Nephron progenitor cell (in vitro differentiated cells): ENCODE results near the gene DHX57.

Experiments
- DNase-seq: peaks from one replicate; pipeline ENCODE4 v3.0.0; 2021
- H3K27ac Mint-ChIP-seq: 2 replicates; pipeline ENCODE4 v1.8.0; 2021; ENCODE audit warnings: mild to moderate bottlenecking, moderate library complexity, mixed read lengths
- H3K27me3 Mint-ChIP-seq: 2 replicates; pipeline ENCODE4 v1.8.0; 2021; ENCODE audit warnings: mild to moderate bottlenecking, low read depth, mixed read lengths; ENCODE audit not compliant: poor library complexity
- H3K36me3 Mint-ChIP-seq: 2 replicates; pipeline ENCODE4 v1.8.0; 2021; ENCODE audit warnings: low read depth, mixed read lengths
- H3K4me1 Mint-ChIP-seq: 2 replicates; pipeline ENCODE4 v1.8.0; 2021; ENCODE audit warnings: mixed read lengths
- H3K4me3 Mint-ChIP-seq: 2 replicates; pipeline ENCODE4 v1.8.0; 2021; ENCODE audit warnings: mild to moderate bottlenecking, moderate library complexity, mixed read lengths
- H3K9me3 Mint-ChIP-seq: 2 replicates; pipeline ENCODE4 v1.8.0; 2021; ENCODE audit warnings: mild to moderate bottlenecking, moderate library complexity, mixed read lengths
- CTCF ChIP-seq: fragments of 200-600 bp; sonication (generic); IDR thresholded peaks from 2 replicates; pipeline ENCODE4 v1.5.0; 2021; ENCODE audit warnings: antibody characterized with exemption

The DHX57 gene

GRCh38 chr2:38909872-38910271, 34.1 kb upstream of the DHX57 start:
- H3K27me3 Mint-ChIP-seq: peaks cover 5% of the 10 kb centered on the region
- no peak overlapping the region for H3K27ac Mint-ChIP-seq
- DNase-seq: no peak
- no peak for TF ChIP-seq CTCF
- no peaks in the 10 kb centered on the region for H3K9me3 Mint-ChIP-seq
- no peak overlapping the region for H3K4me3 Mint-ChIP-seq
- peaks cover 6% of the 10 kb centered on the region for H3K4me1 Mint-ChIP-seq
- no peaks in the 10 kb centered on the region for H3K36me3 Mint-ChIP-seq

GRCh38 chr2:38907743-38908562, 32.2 kb upstream of the DHX57 start:
- no peak for TF ChIP-seq CTCF
- Mint-ChIP-seq H3K4me1 (peaks cover 6% of the 10 kb centered on the region), H3K36me3 (no peaks in the 10 kb centered on the region), H3K9me3 (no peaks in the 10 kb centered on the region), H3K27ac (no peak overlapping the region), H3K27me3 (peaks cover 5% of the 10 kb centered on the region), H3K4me3 (no peak overlapping the region)
- DNase-seq: no peak

GRCh38 chr2:38907242-38907641, 31.5 kb upstream of the DHX57 start:
- TF ChIP-seq CTCF: no peak
- Mint-ChIP-seq H3K4me1 (peaks cover 5% of the 10 kb centered on the region), H3K27me3 (peaks cover 5% of the 10 kb centered on the region), H3K36me3 (no peaks in the 10 kb centered on the region), H3K27ac (no peak overlapping the region), H3K4me3 (no peak overlapping the region), H3K9me3 (no peaks in the 10 kb centered on the region)
- no peak for DNase-seq

- no peaks in the 10 kb centered on the region for H3K36me3 Mint-ChIP-seq
- DNase-seq: no peak
- no peak for TF ChIP-seq CTCF
- no peaks in the 10 kb centered on the region for H3K9me3 Mint-ChIP-seq
- H3K4me1 Mint-ChIP-seq: no peaks in the 10 kb centered on the region
- H3K27me3 Mint-ChIP-seq: peaks cover 9% of the 10 kb centered on the region
- no peak overlapping the region for H3K4me3 Mint-ChIP-seq
- H3K27ac Mint-ChIP-seq: no peak overlapping the region
Observed at GRCh38 chr2:38905251-38905650, 29.5 kb upstream of the DHX57 start.

GRCh38 chr2:38900726-38901125, 25.0 kb upstream of the DHX57 start:
- H3K9me3 Mint-ChIP-seq: no peaks in the 10 kb centered on the region
- H3K4me3 Mint-ChIP-seq: no peak overlapping the region
- H3K4me1 Mint-ChIP-seq: no peaks in the 10 kb centered on the region
- no peak for DNase-seq
- H3K27ac Mint-ChIP-seq: no peak overlapping the region
- peaks cover 6% of the 10 kb centered on the region for H3K27me3 Mint-ChIP-seq
- H3K36me3 Mint-ChIP-seq: no peaks in the 10 kb centered on the region
- no peak for TF ChIP-seq CTCF

- TF ChIP-seq CTCF: no peak
Observed at GRCh38 chr2:38898256-38898655, 22.5 kb upstream of the DHX57 start.

More at GRCh38 chr2:38898256-38898655, 22.5 kb upstream of the DHX57 start:
- Mint-ChIP-seq H3K9me3 (no peaks in the 10 kb centered on the region), H3K36me3 (no peaks in the 10 kb centered on the region), H3K27ac (no peak overlapping the region), H3K4me3 (no peak overlapping the region), H3K27me3 (peaks cover 3% of the 10 kb centered on the region), H3K4me1 (no peaks in the 10 kb centered on the region)
- DNase-seq: no peak
